Bone marrow (tissue), 2 donors: Measurements from ENCODE around the gene EIF1.
"Not testable (repeated sequence)": the region's sequence is repeated elsewhere in the genome, so short reads cannot be mapped to it uniquely, and the experiment has no call there.

Source experiments
- DNase-seq, 2 donors: peaks; one replicate each; lab custom pipeline; 2025; lab: John Stamatoyannopoulos, UW

Gene EIF1

GRCh38 chr17:41688641-41689496, at the start of gene EIF1:
Gene EIF1 (plus strand): TSS chr17:41688885. CDS start chr17:41689039, 154 bp downstream.
- peak; percentile 97 to 99 for DNase-seq

DNA sequence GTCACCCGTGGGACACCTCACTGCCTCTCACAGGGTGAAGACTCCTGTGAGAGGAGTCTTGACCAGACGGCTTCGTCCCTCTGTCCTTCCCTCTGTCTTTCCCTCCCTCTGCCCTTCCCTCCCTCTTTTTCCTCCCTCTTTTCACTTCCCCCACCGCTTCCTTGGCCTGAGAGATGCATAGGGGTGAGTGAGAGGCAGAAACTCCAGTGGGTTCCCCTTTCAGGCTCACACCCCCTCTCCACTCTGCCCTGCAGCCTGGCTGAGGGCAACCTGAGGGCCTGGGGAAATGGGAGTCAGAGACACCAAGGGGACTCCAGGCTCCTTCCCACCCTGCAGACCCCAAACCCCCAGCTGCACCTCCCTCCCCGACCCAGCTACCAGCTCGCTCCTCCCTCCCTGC, 49.7 kb upstream of the EIF1 start:
- no peak for DNase-seq

GRCh38 chr17:41639492-41640473, 48.9 kb upstream of the EIF1 start:
- DNase-seq = no peak

GRCh38 chr17:41640596-41640995, 48.1 kb upstream of the EIF1 start:
- not testable (repeated sequence) for DNase-seq

GRCh38 chr17:41642252-41643156, 46.2 kb upstream of the EIF1 start:
- DNase-seq = no peak

- DNase-seq = no peak
Measured at GRCh38 chr17:41647038-41647813, 41.5 kb upstream of the EIF1 start.

GRCh38 chr17:41647940-41648410, 40.7 kb upstream of the EIF1 start:
- peak; percentile 32 to 76 for DNase-seq

- DNase-seq = peak; percentile 56 to 68
Measured at GRCh38 chr17:41648411-41649195, 40.1 kb upstream of the EIF1 start.

DNA sequence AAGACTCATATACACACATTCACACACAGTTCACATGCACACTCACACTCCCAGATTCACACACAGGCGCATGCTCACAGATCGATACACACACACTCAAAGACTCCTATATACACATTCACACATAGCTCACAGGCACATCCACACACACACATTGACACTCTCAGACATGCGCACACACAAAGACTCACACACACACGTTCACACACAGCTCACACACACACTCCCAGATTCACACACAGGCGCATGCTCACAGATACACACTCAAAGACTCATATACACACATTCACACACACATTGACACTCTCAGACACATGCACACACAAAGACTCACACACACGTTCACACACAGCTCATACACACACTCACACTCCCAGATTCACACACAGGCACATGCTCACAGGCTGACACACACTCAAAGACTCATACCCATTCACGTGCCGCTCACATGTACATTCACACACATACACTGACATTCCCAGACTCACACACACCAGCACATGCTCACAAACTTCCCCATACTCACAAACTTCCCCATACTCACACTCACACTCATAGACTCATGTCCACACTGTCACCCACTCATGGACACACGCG, 38.7 kb upstream of the EIF1 start:
- no peak for DNase-seq

DNA sequence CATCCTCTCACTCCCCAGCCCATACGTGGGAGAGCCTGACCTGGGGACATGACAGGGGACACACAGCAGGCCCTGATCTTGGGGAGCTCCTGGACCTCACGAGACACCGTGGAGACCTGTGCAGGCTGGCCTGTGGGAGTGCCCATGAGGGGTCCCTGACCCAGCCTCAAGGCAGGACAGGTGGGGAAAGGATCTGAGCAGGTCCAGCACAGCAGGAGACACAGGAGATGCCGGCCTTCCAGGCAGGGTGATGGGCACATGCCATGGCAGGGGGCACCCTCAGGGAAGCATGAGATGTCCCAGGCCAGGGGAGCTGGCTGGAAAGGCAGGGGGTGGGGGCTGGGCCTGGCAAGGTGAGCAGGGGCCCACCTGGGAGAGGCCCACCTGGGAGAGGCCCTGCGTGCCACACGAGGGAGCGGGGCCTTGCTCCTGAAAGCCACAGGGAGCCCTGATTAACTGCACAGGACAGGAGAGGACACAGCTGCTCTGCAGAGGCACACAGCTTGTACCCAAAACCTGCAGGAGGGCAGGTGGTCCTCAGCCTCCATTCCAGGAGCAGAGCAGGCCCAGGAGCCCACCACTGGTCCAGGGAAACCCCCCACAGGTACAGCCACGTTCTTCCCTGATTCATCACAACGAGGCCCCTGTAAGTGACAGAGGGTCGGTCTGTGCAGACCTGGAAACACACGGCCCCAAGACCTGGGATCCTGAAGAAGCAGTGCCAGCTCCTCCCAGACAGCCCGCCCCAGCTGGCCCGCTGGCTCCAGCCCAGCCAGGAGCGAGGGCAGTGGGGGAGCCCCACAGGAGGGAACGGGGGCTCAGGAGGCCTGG, 37.7 kb upstream of the EIF1 start:
- no peak for DNase-seq

DNA sequence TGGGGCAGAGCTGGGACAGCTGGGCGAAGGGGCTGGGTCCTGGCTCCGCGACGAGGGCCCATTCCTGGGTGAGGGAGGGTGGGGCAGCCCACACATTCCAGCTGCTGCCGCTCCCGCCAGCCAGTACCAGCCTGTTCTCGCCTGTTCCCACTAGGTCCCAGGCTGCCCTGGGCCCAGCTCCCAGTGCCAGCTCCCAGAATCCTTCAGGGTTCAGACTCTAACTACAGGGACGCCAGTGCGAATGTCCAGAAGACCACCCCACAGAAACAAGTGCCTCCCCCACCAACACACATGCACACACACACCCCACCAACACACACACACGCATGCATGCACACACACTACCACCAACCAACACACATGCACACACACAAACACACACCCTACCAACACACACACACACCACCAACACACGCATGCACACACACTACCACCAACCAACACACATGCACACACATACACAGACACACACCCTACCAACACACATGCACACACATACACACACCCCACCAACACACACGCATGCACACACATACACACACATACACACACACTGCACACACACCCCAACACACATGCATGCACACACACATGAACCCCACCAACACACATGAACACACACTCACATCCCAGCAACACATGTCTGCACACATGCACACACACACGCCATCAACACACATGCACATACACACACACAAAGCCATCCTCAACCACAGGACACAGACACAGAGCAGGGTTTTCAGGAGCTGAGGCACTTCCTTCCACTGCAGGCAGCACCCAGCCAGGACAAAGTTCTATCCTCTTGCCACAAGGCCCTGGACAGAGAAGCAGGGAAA, 36.8 kb upstream of the EIF1 start:
- DNase-seq = no peak

GRCh38 chr17:41652461-41652970, 36.2 kb upstream of the EIF1 start:
- DNase-seq = no peak

DNA sequence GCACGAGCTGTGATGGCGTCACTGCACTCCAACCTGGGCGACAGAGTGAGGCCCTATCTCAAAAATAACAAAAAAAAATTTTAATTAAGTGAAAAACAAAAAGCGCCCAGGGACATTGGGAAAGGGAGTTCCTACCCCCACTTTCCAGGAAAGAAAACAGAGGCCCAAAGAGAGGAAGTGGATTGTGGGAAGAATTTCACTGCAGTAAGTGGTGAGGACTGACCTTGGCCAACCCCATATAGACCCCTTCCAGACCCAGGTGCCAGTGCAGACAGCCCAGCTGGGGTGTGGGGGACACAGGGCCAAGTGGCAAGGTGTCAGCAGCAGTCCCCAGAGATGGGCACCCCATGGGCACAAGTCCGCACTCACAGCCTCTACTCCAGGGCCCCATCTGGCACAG, 35.3 kb upstream of the EIF1 start:
- DNase-seq = no peak

DNA sequence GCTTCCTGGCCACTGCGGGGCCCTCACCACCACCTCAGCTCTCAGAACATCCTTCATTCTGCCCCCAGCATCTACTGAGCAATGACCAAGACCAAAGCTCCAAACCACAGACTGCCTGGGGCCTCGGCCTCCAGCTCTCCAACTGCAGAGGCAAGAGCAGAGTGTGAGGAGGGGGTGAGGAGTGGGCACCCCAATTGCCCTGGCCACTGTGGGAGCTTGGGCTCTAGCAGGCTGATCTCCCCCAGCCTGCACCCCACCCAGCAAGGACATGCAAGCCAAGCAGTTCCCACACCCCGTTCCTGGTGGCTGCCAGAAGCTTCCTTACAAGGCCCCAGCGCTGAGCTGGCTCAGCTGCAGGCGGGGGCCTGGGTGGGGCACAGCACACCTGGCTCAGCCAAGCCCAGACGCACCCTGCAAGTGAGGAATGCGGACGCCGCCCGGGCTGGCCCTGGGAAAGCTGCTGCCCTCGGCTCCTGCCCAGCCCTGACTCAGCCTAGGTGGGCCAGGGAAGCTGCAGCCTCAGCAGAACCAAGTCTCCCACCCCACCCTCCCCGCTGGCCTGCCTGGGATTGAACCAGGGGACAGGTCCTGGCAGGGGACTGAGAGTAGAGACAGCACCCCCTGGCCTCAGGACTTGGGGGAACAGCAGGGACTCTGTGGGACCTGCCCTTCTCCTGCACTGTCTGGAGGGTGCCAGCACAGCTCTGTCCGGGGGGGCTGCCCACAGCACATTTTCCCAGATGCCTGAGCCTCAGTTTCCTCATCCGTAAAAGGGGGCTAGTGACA, 34.6 kb upstream of the EIF1 start:
- DNase-seq = no peak

- DNase-seq = no peak
Measured at GRCh38 chr17:41654678-41655607, 33.7 kb upstream of the EIF1 start.
